Ectodermal cell (in vitro differentiated cells): ENCODE data around the gene SSTR5.

Source experiments
- H3K27ac ChIP-seq: 2 replicates; pipeline ENCODE4 v1.7.0; 2013; ENCODE audit warnings: mild to moderate bottlenecking, low read depth, low read length; ENCODE audit not compliant: insufficient read depth, poor library complexity, severe bottlenecking
- H3K27me3 ChIP-seq: 2 replicates; pipeline ENCODE4 v1.7.0; 2013; ENCODE audit warnings: mild to moderate bottlenecking, low read length; ENCODE audit not compliant: insufficient read depth, control insufficient read depth, poor library complexity, severe bottlenecking
- H3K36me3 ChIP-seq: one replicate; pipeline ENCODE4 v1.7.0; 2013; ENCODE audit warnings: low read length; ENCODE audit not compliant: control insufficient read depth, insufficient read depth
- H3K4me1 ChIP-seq: one replicate; pipeline ENCODE4 v1.7.0; 2013; ENCODE audit warnings: low read length; ENCODE audit not compliant: control insufficient read depth, insufficient read depth
- H3K4me3 ChIP-seq: 2 replicates; pipeline ENCODE4 v1.7.0; 2013; ENCODE audit warnings: low read depth, low read length, control low read depth; ENCODE audit not compliant: insufficient read depth
- H3K9me3 ChIP-seq: 2 replicates; pipeline ENCODE4 v1.7.0; 2013; ENCODE audit warnings: mild to moderate bottlenecking, low read length, moderate library complexity; ENCODE audit not compliant: control insufficient read depth
- WGBS, 2 experiments: methylation state at CpG; one replicate each; pipeline ENCODE4 v1.1.7; 2013; ENCODE audit warnings: missing lambda C conversion rate in 2 of 2; 5-methylcytosine and 5-hydroxymethylcytosine counted together

The SSTR5 gene

DNA sequence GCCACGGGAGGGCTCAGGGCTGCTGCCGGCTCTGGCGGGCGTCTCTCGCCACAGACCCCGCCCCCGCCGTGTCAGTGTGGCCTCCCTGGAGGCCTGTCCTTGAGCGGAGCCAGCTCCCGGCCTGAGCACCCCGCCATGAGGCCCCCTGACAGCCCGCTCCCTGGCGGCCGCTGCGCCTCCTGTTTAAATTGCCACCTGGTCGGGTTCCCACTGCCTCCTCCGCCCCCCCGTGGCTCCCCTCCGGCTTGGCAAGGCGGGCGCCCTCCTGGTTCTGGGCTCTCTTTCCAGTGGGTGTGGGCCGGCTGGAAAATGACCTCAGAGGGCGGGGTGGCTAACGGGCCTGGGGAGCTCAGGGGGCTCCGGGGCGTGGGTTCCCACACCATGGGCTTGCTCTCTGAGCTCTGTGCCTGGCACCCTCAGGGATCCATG lies 42.1 kb upstream of the SSTR5 start:
- Histone ChIP-seq H3K4me1 (peaks cover 16% of the 10 kb centered on the region), H3K27me3 (no peaks in the 10 kb centered on the region), H3K27ac (no peak overlapping the region), H3K9me3 (no peaks in the 10 kb centered on the region), H3K4me3 (no peak overlapping the region), H3K36me3 (no peaks in the 10 kb centered on the region)
- WGBS, 2 experiments = 79 to 85% methylated on average over 26 of the region's 26 CpGs

DNA sequence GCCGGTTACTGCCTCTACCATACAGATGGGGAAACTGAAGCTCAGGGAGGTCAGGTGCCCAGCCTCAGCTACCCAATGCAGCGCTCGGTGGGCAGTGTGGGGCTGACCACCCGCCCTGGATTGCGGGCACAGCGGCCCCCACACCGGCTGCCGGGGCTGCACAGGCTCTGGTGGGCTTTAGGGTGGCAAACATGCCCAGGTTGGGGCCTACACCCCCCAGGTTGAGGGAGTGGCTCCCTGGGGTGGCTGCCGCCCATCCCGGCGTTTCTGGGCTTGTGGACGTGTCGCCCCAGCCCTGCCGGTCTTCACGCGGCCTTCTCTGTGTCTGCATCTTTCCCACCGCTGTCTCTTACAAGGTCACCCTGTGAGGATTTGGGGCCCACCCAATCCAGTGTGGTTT lies 40.9 kb upstream of the SSTR5 start:
- Histone ChIP-seq H3K9me3 (no peaks in the 10 kb centered on the region), H3K27me3 (no peaks in the 10 kb centered on the region), H3K27ac (no peak overlapping the region), H3K36me3 (no peaks in the 10 kb centered on the region), H3K4me1 (peaks cover 17% of the 10 kb centered on the region), H3K4me3 (no peak overlapping the region)
- WGBS, 2 experiments = 83 to 84% methylated on average over 17 of the region's 17 CpGs

- no peaks in the 10 kb centered on the region for H3K27me3 ChIP-seq
- no peak overlapping the region for H3K27ac ChIP-seq
- no peak overlapping the region for H3K4me3 ChIP-seq
- 40 to 42% methylated on average over 2 of the region's 2 CpGs for WGBS, 2 experiments
- H3K4me1 ChIP-seq = peaks cover 19% of the 10 kb centered on the region
- no peaks in the 10 kb centered on the region for H3K9me3 ChIP-seq
- H3K36me3 ChIP-seq = no peaks in the 10 kb centered on the region
Measured at GRCh38 chr16:1032607-1033006, 39.9 kb upstream of the SSTR5 start.

GRCh38 chr16:1033128-1033679 lies 39.3 kb upstream of the SSTR5 start:
- WGBS, 2 experiments = 62 to 64% methylated on average over 3 of the region's 3 CpGs
- Histone ChIP-seq H3K27me3 (no peaks in the 10 kb centered on the region), H3K27ac (no peak overlapping the region), H3K36me3 (no peaks in the 10 kb centered on the region), H3K4me3 (no peak overlapping the region), H3K4me1 (peaks cover 19% of the 10 kb centered on the region), H3K9me3 (no peaks in the 10 kb centered on the region)

DNA sequence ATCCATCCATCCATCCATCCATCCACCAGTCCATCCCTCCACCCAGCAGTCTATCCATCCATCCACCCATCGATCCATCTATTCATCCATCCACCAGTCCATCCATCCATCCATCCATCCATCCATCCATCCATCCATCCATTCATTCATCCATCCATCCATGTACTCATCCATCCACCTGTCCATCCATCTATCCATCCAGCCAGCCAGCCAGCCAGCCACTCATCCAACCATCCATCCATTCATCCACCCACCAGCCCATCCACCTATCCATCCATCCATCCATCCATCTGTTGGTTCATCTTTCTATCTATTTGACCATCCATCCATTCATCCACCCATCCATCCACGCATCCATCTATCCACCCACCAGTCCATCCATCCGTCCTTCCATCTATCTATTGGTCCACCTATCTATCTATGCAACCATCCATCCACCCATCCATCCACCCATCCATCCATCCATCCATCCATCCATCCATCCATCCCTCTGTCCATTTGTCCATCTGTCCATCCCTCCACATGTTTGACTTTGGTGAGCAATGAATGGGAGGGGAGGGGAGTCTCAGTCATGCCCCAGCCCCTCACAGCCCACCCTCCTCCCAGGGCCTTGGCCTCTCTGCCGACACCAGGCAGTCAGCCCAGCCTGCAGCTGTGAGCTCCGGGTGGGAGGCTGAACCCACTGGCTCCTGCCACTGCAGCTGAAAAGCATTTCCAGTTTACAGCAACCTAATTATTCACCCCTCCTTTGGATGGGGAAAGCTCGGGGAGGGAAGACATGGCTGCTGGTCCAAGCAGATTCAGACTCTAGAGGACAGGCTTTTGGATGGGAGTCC lies 38.1 kb upstream of the SSTR5 start:
- WGBS, 2 experiments = 85 to 87% methylated on average over 6 of the region's 6 CpGs
- H3K36me3 ChIP-seq = no peaks in the 10 kb centered on the region
- H3K4me1 ChIP-seq = peaks cover 19% of the 10 kb centered on the region
- H3K27ac ChIP-seq = no peak overlapping the region
- no peaks in the 10 kb centered on the region for H3K27me3 ChIP-seq
- H3K9me3 ChIP-seq = no peaks in the 10 kb centered on the region
- no peak overlapping the region for H3K4me3 ChIP-seq

- Histone ChIP-seq H3K4me1 (peaks cover 18% of the 10 kb centered on the region), H3K27me3 (no peaks in the 10 kb centered on the region), H3K9me3 (no peaks in the 10 kb centered on the region), H3K4me3 (no peak overlapping the region), H3K27ac (no peak overlapping the region), H3K36me3 (no peaks in the 10 kb centered on the region)
- whole genome bisulfite sequencing, 2 experiments = 89 to 93% methylated on average over 7 of the region's 7 CpGs
Measured at GRCh38 chr16:1035066-1035415, 37.5 kb upstream of the SSTR5 start.

DNA sequence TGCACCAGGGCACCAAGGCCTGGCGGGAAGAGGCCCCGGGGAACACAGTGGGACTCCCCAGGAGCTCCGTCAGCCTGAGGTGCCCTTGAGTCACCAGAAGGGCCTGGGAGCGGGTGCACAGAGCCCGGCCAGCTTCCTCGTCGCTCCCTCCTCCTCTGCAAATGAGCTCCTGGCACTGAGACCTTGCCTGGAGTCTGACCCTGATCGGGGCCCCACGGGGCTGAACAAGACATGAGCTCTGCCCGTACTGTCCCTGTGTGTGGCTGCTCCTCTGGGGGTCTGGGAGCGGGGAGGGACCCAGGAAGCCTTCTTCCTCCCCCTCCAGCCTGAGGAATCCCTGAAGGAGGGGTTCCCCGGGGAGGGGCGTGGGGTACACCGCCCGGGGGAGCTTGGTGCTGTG lies 36.4 kb upstream of the SSTR5 start:
- WGBS, 2 experiments = 78 to 81% methylated on average over 15 of the region's 15 CpGs
- Histone ChIP-seq H3K4me3 (no peak overlapping the region), H3K27ac (no peak overlapping the region), H3K36me3 (no peaks in the 10 kb centered on the region), H3K9me3 (no peaks in the 10 kb centered on the region), H3K27me3 (no peaks in the 10 kb centered on the region), H3K4me1 (peaks cover 14% of the 10 kb centered on the region)

GRCh38 chr16:1036726-1037393 lies 35.7 kb upstream of the SSTR5 start:
- H3K36me3 ChIP-seq = no peaks in the 10 kb centered on the region
- H3K27ac ChIP-seq = no peak overlapping the region
- H3K4me3 ChIP-seq = no peak overlapping the region
- 68 to 70% methylated on average over 18 to 21 of the region's 21 CpGs for WGBS, 2 experiments
- H3K27me3 ChIP-seq = no peaks in the 10 kb centered on the region
- H3K9me3 ChIP-seq = no peaks in the 10 kb centered on the region
- peaks cover 14% of the 10 kb centered on the region for H3K4me1 ChIP-seq

DNA sequence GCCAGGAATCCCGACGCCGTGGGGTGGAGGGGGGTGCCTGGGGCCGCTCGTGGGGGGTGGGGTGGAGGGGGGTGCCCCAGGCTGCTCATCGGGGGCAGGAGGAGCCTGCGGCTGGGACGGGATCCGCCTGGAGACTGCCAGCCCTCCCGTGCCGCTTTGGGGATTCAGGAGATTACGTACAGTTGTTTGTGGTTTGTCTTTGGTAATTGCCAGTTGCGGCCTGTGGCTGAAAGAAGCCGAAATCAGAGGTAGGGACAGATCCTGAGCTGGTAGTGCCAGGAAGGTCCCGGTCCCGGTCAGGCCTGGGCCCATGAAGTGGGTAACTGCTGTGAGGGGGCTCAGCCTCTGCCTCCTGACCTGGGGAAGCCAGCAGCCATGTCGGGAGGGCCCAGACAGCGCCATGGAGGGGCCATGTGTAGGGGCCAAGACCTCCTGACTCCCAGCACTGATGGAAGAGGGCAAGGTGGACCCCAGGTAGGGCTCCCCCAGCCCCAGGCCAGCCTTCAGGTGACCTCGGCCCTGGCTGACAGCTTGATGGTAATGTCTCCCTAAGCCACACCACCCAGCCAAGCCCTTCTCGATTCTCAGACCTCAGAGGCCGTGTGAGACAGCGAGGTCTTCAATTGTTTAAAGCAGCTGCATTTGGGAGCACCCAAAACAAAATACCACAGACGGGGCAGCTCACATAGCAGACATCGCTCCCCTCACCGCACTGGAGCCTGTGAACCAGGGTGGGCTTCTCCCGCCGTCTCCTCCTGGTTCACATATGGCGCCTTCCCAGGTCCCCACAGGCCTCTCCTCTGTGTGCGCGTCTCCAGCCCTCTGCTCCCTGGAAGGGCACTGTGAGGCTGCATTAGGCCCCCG lies 34.9 kb upstream of the SSTR5 start:
- 81 to 84% methylated on average over 28 to 31 of the region's 31 CpGs for WGBS, 2 experiments
- H3K4me3 ChIP-seq = no peak overlapping the region
- peaks cover 14% of the 10 kb centered on the region for H3K4me1 ChIP-seq
- no peaks in the 10 kb centered on the region for H3K36me3 ChIP-seq
- H3K27me3 ChIP-seq = no peaks in the 10 kb centered on the region
- no peaks in the 10 kb centered on the region for H3K9me3 ChIP-seq
- no peak overlapping the region for H3K27ac ChIP-seq

GRCh38 chr16:1038932-1039331 lies 33.6 kb upstream of the SSTR5 start:
- no peaks in the 10 kb centered on the region for H3K9me3 ChIP-seq
- 93 to 95% methylated on average over 12 of the region's 12 CpGs for WGBS, 2 experiments
- no peak overlapping the region for H3K4me3 ChIP-seq
- H3K36me3 ChIP-seq = no peaks in the 10 kb centered on the region
- H3K27ac ChIP-seq = no peak overlapping the region
- H3K27me3 ChIP-seq = no peaks in the 10 kb centered on the region
- peaks cover 14% of the 10 kb centered on the region for H3K4me1 ChIP-seq
